Measurements from ENCODE around the gene DMXL2.
"Not testable (repeated sequence)": the region's sequence is repeated elsewhere in the genome, so short reads cannot be mapped to it uniquely, and the experiment has no call there.

DMXL2 gene

GRCh38 chr15:51621155-51621765 lies 1.3 kb downstream of the DMXL2 start:
- DNase-seq = no peak

DNA sequence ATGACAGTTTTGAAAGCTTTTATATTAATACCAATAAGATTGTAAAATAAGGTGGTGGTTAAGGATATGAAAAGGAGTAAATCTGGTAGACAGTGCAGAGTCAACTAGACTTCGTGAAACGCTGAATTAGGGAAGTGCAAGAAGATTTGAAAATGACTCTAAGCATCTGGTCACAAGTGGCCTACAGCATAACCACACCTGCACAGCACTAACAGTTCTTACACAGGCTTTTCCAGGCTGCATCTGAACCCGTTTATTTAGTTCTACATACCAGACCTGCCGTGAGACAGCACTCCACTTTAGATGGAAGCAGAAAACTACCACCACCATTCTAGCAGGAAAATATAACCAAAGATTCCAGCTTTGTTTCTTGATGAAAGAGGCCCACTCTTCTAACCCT lies 1.9 kb downstream of the DMXL2 start:
- no peak for DNase-seq

DNA sequence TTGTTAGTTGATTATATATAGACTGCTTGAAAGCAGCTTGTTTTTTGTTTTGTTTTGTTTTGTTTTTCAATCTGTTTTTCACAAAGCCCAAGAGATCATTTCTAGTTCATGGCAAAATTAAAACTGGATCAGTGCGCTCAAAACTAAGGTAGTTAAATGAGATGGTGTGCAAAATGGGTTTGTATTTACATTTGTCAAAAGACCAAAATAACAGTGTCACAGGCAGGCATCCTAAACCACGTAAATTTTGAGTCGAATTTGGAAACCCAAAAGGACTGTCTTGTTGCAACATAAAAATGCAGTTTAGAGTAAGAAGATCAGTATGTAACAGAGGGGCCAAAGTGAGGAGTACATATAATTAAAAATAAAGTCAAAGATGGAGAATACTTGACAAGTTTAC lies 2.4 kb downstream of the DMXL2 start:
- DNase-seq = no peak

- DNase-seq = no peak
Measured at GRCh38 chr15:51619331-51620035, 3.1 kb downstream of the DMXL2 start.

GRCh38 chr15:51617886-51618285 lies 4.7 kb downstream of the DMXL2 start:
- no peak for DNase-seq

- no peak for DNase-seq
Measured at GRCh38 chr15:51613951-51614350, 8.6 kb downstream of the DMXL2 start.

- not testable (repeated sequence) for DNase-seq
Measured at GRCh38 chr15:51612669-51613068, 9.9 kb downstream of the DMXL2 start.

DNA sequence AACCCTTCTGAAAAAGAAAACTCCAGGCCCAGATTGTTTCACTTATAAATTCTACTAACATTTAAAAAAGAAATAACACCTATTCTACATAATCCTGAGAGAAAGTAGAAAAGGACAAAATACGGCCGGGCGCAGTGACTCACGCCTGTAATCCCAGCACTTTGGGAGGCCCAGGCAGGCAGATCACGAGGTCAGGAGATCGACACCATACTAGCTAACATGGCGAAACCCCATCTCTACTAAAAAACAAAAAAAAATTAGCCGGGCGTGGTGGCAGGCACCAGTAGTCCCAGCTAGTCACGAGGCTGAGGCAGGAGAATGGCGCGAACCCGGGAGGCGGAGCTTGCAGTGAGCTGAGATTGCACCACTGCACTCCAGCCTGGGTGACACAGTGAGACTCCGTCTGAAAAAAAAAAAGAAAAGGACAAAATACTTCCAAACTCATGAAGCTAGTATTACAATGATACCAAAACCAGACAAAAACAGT lies 19.1 kb downstream of the DMXL2 start:
- not testable (repeated sequence) for DNase-seq

DNA sequence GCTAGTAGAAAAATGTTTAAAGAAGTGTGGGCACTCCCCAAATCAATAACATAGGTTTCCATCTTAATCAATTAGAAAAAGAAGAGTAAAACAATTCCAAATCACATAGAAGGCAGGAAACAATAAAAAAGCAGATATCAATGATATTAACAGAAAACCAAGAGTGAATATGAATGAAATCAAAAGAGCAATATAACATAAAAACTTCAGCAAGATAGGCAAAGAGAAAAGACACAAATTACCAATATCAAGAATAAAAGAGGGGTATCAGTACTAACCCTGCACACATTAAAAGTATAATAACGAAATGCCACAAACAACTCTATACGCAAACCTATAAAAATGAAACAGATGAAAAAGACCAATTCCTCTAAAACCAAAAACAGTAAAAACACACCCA lies 19.6 kb downstream of the DMXL2 start:
- DNase-seq = no peak

DNA sequence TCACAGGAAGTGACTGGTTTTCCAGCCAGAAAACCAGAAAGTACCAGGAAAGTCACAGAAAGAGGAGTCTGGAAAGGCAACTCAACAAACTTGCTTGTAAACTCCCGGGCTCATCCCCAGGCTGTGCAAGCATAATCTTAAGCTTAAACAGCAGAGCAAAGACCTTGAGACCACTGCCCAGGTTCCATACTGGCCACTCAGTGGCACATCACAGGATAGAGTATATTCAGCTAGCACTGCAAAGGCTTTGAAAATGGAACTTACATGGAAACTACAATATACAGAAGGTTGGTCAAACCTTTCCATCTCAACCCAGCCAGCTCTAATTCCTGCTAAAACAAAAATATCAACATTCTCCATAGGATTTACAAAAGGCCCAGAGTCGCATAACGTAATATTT lies 20.1 kb downstream of the DMXL2 start:
- DNase-seq = no peak

DNA sequence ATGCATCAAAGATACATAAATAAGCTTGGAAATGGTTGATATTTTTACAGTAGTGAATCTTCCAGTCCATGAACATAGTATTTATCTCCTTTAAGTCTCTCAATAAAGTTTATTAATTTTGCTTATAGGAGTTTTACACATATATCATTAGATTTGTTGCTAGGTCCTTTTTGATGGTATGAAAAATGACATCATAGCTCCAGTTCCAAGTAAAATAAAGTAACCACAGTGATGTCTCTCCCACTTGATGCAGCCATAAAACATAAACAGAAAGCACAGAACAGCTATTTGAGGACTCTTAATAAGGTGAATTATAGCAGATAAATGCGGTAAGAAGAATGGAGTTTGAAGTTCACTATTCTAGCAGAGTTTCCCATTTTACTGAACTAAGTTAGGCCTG lies 20.8 kb downstream of the DMXL2 start:
- no peak for DNase-seq

DNA sequence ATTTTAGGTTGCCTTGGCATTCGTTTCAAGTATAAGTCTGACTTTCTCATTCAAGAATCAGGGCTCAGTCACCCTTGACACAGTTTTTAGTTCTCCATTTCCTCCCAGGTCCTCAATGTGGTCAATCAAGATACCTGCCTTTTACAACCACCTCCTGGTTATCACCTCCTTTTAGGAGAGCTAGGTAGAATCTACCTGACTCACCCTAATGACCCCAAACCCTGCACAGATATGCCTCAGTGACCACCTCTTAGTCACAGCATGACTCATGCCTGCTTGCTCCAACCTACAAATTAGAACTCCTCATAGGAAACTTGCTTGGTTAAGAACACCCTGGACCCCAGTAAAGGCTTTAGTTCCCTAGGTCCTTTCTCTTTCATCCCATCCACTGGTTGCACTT lies 22.5 kb downstream of the DMXL2 start:
- no peak for DNase-seq

- no peak for DNase-seq
Measured at GRCh38 chr15:51589881-51590568, 32.5 kb downstream of the DMXL2 start.

- DNase-seq = no peak
Measured at GRCh38 chr15:51588966-51589365, 33.6 kb downstream of the DMXL2 start.

GRCh38 chr15:51585986-51586385 lies 36.6 kb downstream of the DMXL2 start:
- DNase-seq = no peak

DNA sequence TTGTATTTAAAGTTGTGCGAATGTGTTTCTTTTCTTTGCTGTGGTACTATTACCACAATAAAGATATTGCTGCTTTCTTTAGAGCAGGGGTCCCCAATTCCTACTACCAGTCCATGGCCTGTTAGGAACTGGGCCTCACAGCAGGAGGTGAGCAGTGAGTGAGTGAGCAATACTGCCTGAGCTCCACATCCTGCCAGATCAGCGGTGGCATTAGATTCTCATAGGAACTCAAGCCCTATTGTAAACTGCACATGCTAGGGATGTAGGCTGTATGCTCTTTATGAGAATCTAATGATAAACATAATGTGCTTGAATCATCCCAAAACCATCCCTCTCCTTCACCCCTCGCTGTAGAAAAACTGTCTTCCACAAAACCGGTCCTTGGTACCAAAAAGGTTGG lies 41.6 kb downstream of the DMXL2 start:
- DNase-seq = no peak

GRCh38 chr15:51580385-51580784 lies 42.2 kb downstream of the DMXL2 start:
- DNase-seq = no peak

- no peak for DNase-seq
Measured at GRCh38 chr15:51579012-51579411, 43.6 kb downstream of the DMXL2 start.

DNA sequence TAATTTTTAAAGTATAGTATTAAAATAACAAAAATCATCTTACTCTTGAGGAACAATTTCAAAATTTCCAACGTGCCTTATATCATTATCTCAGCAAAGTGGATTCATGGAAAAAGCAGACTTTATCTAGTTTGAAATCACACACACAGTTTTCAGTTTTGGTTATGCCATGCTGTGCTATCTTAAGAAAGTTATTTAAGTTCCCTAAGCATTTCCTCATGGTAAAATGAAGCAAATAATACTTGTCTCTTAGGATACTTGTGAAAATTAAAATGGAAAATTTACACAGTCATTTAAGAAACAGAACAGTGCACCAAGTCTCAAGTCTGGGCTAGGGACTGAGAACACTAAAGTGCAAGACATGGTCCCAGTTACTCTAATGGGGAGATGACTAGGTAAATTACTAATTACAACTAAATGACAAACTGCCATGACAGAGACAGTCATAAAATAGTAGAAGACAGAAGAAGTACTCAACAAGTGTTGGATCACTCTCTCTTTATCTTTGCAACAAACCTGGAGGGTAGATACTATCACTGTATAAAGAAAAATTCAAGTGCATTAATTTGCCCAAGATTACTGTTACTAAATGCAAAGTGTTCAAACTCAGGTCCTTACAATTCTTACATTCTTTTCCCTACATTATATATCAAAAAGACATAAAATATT lies 44.8 kb downstream of the DMXL2 start:
- DNase-seq = no peak

GRCh38 chr15:51576911-51577500 lies 45.6 kb downstream of the DMXL2 start:
- no peak for DNase-seq

DNA sequence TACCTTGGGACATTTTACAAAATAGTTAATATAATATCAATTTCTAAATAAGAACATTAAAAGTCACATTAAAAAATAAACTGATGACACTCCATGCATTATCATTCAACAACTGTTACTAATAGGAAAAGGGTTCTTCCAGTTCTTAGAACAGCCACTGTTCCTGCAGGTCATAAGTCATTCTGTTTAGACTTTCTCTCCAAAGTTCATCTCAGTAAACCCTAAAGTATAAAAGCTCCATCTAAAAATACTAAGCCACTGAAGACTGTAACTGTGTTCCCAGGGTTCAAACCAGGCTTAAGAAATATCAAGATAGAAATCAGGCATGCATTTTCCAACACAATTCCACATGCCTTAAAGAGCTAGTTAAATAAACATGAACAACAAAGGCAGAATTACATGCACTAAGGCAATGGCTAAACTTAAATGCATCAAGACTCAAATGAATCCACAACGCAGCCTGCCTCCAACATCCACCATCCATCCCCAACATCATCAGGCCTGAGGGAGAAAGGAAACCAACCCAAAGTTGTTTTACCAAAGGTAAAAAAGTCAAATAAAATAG lies 46.2 kb downstream of the DMXL2 start:
- no peak for DNase-seq

GRCh38 chr15:51575775-51576174 lies 46.8 kb downstream of the DMXL2 start:
- DNase-seq = no peak

- DNase-seq = not testable (repeated sequence)
Measured at GRCh38 chr15:51573352-51573751, 49.2 kb downstream of the DMXL2 start.

Data from SHP77 treated with DMSO at 0.1 percent for 48 hours (cell line).